DND-41 (cell line): ENCODE results near the gene ATOH7.

ENCODE experiments used
- ATAC-seq: fragments of 200-7000 bp; cut with Tn5 transposase; 3 replicates; pipeline ENCODE4 v1.9.1; 2021; ENCODE audit warnings: low read depth; ENCODE audit not compliant: insufficient read depth
- DNase-seq: peaks from one replicate; pipeline ENCODE4 v3.0.0-alpha.2; 2020
- H2AFZ ChIP-seq: 2 replicates; pipeline ENCODE4 v1.6.0; 2012; ENCODE audit warnings: low read depth, low read length
- H3K27ac ChIP-seq: 2 replicates; pipeline ENCODE4 v1.5.1; 2012; ENCODE audit warnings: low read length, inconsistent platforms
- H3K27me3 ChIP-seq: fragments of 200-600 bp; sonication (generic); 2 replicates; pipeline ENCODE4 v1.6.0; 2012; ENCODE audit warnings: low read length, mild to moderate bottlenecking, inconsistent platforms; ENCODE audit not compliant: insufficient read depth, poor library complexity
- H3K36me3 ChIP-seq: 2 replicates; pipeline ENCODE4 v1.5.1; 2012; ENCODE audit warnings: low read length, inconsistent platforms; ENCODE audit not compliant: insufficient read depth
- H3K4me1 ChIP-seq: 2 replicates; pipeline ENCODE4 v1.5.1; 2012; ENCODE audit warnings: mild to moderate bottlenecking, low read length; ENCODE audit not compliant: insufficient read depth
- H3K4me2 ChIP-seq: 2 replicates; pipeline ENCODE4 v1.6.0; 2012; ENCODE audit warnings: mild to moderate bottlenecking, moderate library complexity, low read length, inconsistent platforms; ENCODE audit not compliant: insufficient read depth
- H3K4me3 ChIP-seq, 2 experiments: fragments of 200-600 bp in 1 of 2; shearing (Covaris generic) in 1 of 2; 2 replicates each; pipeline ENCODE4 v1.5.1; 2012 to 2016; ENCODE audit warnings: inconsistent platforms in 2 of 2, low read length in 2 of 2, mild to moderate bottlenecking in 2 of 2, low read depth in 1 of 2, moderate library complexity in 1 of 2
- H3K79me2 ChIP-seq: 2 replicates; pipeline ENCODE4 v1.6.0; 2012; ENCODE audit warnings: low read length, inconsistent platforms; ENCODE audit not compliant: insufficient read depth
- H3K9ac ChIP-seq: 2 replicates; pipeline ENCODE4 v1.6.0; 2012; ENCODE audit warnings: low read depth, mild to moderate bottlenecking, inconsistent platforms, low read length, moderate library complexity
- H3K9me3 ChIP-seq: 2 replicates; pipeline ENCODE4 v1.5.1; 2012; ENCODE audit warnings: low read length, moderate library complexity, mild to moderate bottlenecking, inconsistent platforms; ENCODE audit not compliant: insufficient read depth, severe bottlenecking
- H4K20me1 ChIP-seq: 2 replicates; pipeline ENCODE4 v1.6.0; 2012; ENCODE audit warnings: low read length; ENCODE audit not compliant: insufficient read depth
- EZH2 ChIP-seq: IDR thresholded peaks from 3 replicates; pipeline ENCODE4 v1.6.1; 2012; ENCODE audit warnings: borderline replicate concordance, low read depth, mild to moderate bottlenecking, moderate library complexity, low read length, inconsistent platforms; ENCODE audit not compliant: severe bottlenecking
- TF ChIP-seq, protein P1 (sequence below): IDR thresholded peaks from 2 replicates; pipeline ENCODE4 v1.5.1; 2012; ENCODE audit warnings: borderline replicate concordance, low read length, moderate library complexity, mild to moderate bottlenecking; ENCODE audit not compliant: poor library complexity, severe bottlenecking; ENCODE audit errors: extremely low read depth

Gene ATOH7

GRCh38 chr10:68230268-68230667, 1.6 kb downstream of the ATOH7 start:
- Histone ChIP-seq H3K27me3 (peaks cover 24% of the 10 kb centered on the region), H3K4me1 (no peaks in the 10 kb centered on the region), H3K9ac (no peak overlapping the region), H2AFZ (no peak overlapping the region), H3K4me3 (no peak overlapping the region), H3K79me2 (no peaks in the 10 kb centered on the region), H4K20me1 (no peaks in the 10 kb centered on the region), H3K27ac (no peak overlapping the region), H3K4me2 (no peak overlapping the region), H3K36me3 (no peaks in the 10 kb centered on the region), H3K9me3 (no peaks in the 10 kb centered on the region)
- no peak for TF ChIP-seq EZH2
- TF ChIP-seq, protein P1, sequence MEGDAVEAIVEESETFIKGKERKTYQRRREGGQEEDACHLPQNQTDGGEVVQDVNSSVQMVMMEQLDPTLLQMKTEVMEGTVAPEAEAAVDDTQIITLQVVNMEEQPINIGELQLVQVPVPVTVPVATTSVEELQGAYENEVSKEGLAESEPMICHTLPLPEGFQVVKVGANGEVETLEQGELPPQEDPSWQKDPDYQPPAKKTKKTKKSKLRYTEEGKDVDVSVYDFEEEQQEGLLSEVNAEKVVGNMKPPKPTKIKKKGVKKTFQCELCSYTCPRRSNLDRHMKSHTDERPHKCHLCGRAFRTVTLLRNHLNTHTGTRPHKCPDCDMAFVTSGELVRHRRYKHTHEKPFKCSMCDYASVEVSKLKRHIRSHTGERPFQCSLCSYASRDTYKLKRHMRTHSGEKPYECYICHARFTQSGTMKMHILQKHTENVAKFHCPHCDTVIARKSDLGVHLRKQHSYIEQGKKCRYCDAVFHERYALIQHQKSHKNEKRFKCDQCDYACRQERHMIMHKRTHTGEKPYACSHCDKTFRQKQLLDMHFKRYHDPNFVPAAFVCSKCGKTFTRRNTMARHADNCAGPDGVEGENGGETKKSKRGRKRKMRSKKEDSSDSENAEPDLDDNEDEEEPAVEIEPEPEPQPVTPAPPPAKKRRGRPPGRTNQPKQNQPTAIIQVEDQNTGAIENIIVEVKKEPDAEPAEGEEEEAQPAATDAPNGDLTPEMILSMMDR: no peak
- no peak for ATAC-seq
- no peak for DNase-seq

DNA sequence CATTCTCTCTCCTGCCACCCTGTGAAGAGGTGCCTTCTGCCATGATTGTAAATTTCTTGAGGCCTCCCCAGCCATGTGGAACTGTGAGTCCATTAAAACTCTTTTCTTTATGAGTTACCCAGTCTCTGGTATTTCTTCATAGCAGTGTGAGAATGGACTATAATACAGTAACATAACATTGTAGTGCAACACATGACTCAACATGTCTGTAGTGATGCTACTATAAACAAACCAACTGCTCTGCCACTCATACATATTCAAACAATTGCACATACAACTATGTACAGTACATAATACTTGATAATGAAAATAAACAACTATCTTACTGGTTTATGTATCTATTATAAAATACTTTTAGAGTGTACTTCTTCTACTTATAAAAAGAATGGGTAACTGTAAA, 7.1 kb downstream of the ATOH7 start:
- no peak overlapping the region for H2AFZ ChIP-seq
- H3K9ac ChIP-seq: no peak overlapping the region
- H3K27me3 ChIP-seq: peaks cover 10% of the 10 kb centered on the region
- no peaks in the 10 kb centered on the region for H3K4me1 ChIP-seq
- no peak for TF ChIP-seq EZH2
- TF ChIP-seq, protein P1: no peak
- H4K20me1 ChIP-seq: no peaks in the 10 kb centered on the region
- no peak overlapping the region for H3K4me2 ChIP-seq
- H3K27ac ChIP-seq: no peak overlapping the region
- no peak for DNase-seq
- H3K9me3 ChIP-seq: no peaks in the 10 kb centered on the region
- no peak overlapping the region for H3K4me3 ChIP-seq
- no peak for ATAC-seq
- no peaks in the 10 kb centered on the region for H3K79me2 ChIP-seq
- no peaks in the 10 kb centered on the region for H3K36me3 ChIP-seq

DNA sequence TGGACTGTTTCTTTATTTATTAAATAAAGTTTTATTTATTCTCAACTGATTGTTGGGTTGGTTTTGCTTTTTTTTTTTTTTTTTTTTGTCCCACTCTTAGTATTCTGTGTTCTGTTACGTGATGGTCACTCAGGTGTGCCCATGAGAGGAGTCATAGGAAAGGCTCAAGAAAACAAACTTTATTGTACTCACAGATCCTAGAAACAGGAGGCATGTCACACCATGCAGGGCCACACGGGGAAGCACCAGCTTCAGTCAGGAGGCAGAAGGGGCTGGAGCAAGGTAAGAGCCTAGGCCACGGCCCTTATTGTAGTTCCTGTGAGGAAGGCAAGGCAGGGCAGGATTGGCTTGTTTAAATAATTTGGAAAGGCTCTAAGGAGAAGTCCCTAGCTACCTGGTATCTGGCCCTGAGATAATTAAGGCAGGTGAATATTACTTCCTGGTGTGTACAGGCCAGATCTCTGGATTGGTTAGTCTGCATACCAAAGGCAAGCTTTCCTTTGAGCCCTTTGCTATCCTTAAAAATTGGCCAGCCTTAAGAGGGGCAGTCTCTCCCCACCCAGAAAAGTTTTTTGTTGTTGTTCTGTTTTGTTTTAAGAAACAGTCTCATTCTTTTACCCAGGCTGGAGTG, 8.3 kb downstream of the ATOH7 start:
- no peak overlapping the region for H3K27ac ChIP-seq
- H3K36me3 ChIP-seq: no peaks in the 10 kb centered on the region
- H3K4me2 ChIP-seq: no peak overlapping the region
- ATAC-seq (peak; percentile 60; the same call in 1 of the 3 replicates), DNase-seq (peak; percentile 13)
- H3K4me3 ChIP-seq: no peak overlapping the region
- H2AFZ ChIP-seq: no peak overlapping the region; the same call in 1 of the 2 replicates
- TF ChIP-seq EZH2: no peak
- TF ChIP-seq, protein P1: peak; percentile 40
- H3K27me3 ChIP-seq: peaks cover 6% of the 10 kb centered on the region
- H4K20me1 ChIP-seq: no peaks in the 10 kb centered on the region
- H3K9ac ChIP-seq: no peak overlapping the region
- H3K9me3 ChIP-seq: no peaks in the 10 kb centered on the region
- H3K79me2 ChIP-seq: no peaks in the 10 kb centered on the region
- H3K4me1 ChIP-seq: no peaks in the 10 kb centered on the region

- Histone ChIP-seq H2AFZ (no peak overlapping the region), H4K20me1 (no peaks in the 10 kb centered on the region), H3K4me1 (no peaks in the 10 kb centered on the region), H3K4me2 (no peak overlapping the region), H3K27ac (no peak overlapping the region), H3K9me3 (no peaks in the 10 kb centered on the region), H3K4me3 (no peak overlapping the region), H3K36me3 (no peaks in the 10 kb centered on the region), H3K9ac (no peak overlapping the region), H3K79me2 (no peaks in the 10 kb centered on the region), H3K27me3 (peaks cover 3% of the 10 kb centered on the region)
- DNase-seq (no peak), ATAC-seq (no peak)
- TF ChIP-seq EZH2: no peak
- TF ChIP-seq, protein P1: no peak
These were observed 9.5 kb downstream of the ATOH7 start for GRCh38 chr10:68222391-68222790.
